HEK293 (cell line): Measurements from ENCODE around the gene TOM1.
A peak's percentile ranks its signal among the peaks of the same experiment; 100 is the strongest.

Experiments
- BCL11A ChIP-seq: fragments of 450-650 bp; formaldehyde crosslinking; IDR thresholded peaks from 2 replicates; pipeline ENCODE4 v1.5.1; 2016; ENCODE audit warnings: low read depth, missing biosample characterization, missing genetic modification characterization
- EGR2 ChIP-seq: fragments of 450-650 bp; formaldehyde crosslinking; IDR thresholded peaks from 2 replicates; pipeline ENCODE4 v1.5.1; 2016; ENCODE audit warnings: low read depth, missing biosample characterization, missing genetic modification characterization
- GLIS1 ChIP-seq: fragments of 450-650 bp; formaldehyde crosslinking; IDR thresholded peaks from 2 replicates; pipeline ENCODE4 v1.5.1; 2016; ENCODE audit warnings: missing biosample characterization, missing genetic modification characterization
- MZF1 ChIP-seq: fragments of 450-650 bp; formaldehyde crosslinking; IDR thresholded peaks from 2 replicates; pipeline ENCODE4 v1.5.1; 2017; ENCODE audit warnings: missing biosample characterization, missing genetic modification characterization, borderline replicate concordance
- OVOL3 ChIP-seq: fragments of 450-650 bp; formaldehyde crosslinking; IDR thresholded peaks from 2 replicates; pipeline ENCODE4 v1.5.1; 2016; ENCODE audit warnings: missing biosample characterization, missing genetic modification characterization
- PRDM10 ChIP-seq: fragments of 450-650 bp; formaldehyde crosslinking; IDR thresholded peaks from 2 replicates; pipeline ENCODE4 v1.5.1; 2016; ENCODE audit warnings: missing biosample characterization, missing genetic modification characterization
- ZBTB44 ChIP-seq: fragments of 450-650 bp; IDR thresholded peaks from 2 replicates; pipeline ENCODE4 v1.5.1; 2018; ENCODE audit warnings: missing biosample characterization, mild to moderate bottlenecking, missing genetic modification characterization
- ZIC2 ChIP-seq: fragments of 450-650 bp; formaldehyde crosslinking; IDR thresholded peaks from 2 replicates; pipeline ENCODE4 v1.5.1; 2016; ENCODE audit warnings: missing biosample characterization, missing genetic modification characterization
- ZNF10 ChIP-seq: fragments of 450-650 bp; formaldehyde crosslinking; IDR thresholded peaks from 2 replicates; pipeline ENCODE4 v1.5.1; 2017; ENCODE audit warnings: missing biosample characterization, missing genetic modification characterization
- ZNF132 ChIP-seq: fragments of 450-650 bp; formaldehyde crosslinking; IDR thresholded peaks from 2 replicates; pipeline ENCODE4 v1.5.1; 2017; ENCODE audit warnings: missing biosample characterization, missing genetic modification characterization, borderline replicate concordance
- ZNF138 ChIP-seq: fragments of 450-650 bp; formaldehyde crosslinking; IDR thresholded peaks from 2 replicates; pipeline ENCODE4 v1.5.1; 2016; ENCODE audit warnings: missing biosample characterization, missing genetic modification characterization, borderline replicate concordance
- ZNF155 ChIP-seq: fragments of 450-650 bp; formaldehyde crosslinking; IDR thresholded peaks from 2 replicates; pipeline ENCODE4 v1.5.1; 2016; ENCODE audit warnings: missing biosample characterization, missing genetic modification characterization
- ZNF2 ChIP-seq: fragments of 450-650 bp; formaldehyde crosslinking; IDR thresholded peaks from 2 replicates; pipeline ENCODE4 v1.5.1; 2016; ENCODE audit warnings: missing biosample characterization, missing genetic modification characterization
- ZNF239 ChIP-seq: fragments of 450-650 bp; formaldehyde crosslinking; IDR thresholded peaks from 2 replicates; pipeline ENCODE4 v1.5.1; 2016; ENCODE audit warnings: missing biosample characterization, missing genetic modification characterization
- ZNF24 ChIP-seq: fragments of 450-650 bp; formaldehyde crosslinking; IDR thresholded peaks from 2 replicates; pipeline ENCODE4 v1.5.1; 2016; ENCODE audit warnings: missing biosample characterization, missing genetic modification characterization
- ZNF341 ChIP-seq: fragments of 450-650 bp; formaldehyde crosslinking; IDR thresholded peaks from 2 replicates; pipeline ENCODE4; 2016; ENCODE audit warnings: low read depth, missing biosample characterization, missing genetic modification characterization
- ZNF423 ChIP-seq: fragments of 450-650 bp; formaldehyde crosslinking; IDR thresholded peaks from 2 replicates; pipeline ENCODE4 v1.5.1; 2016; ENCODE audit warnings: missing biosample characterization, missing genetic modification characterization
- ZNF501 ChIP-seq: fragments of 450-650 bp; formaldehyde crosslinking; IDR thresholded peaks from 2 replicates; pipeline ENCODE4 v1.5.1; 2016; ENCODE audit warnings: missing biosample characterization, missing genetic modification characterization
- ZNF548 ChIP-seq: fragments of 450-650 bp; formaldehyde crosslinking; IDR thresholded peaks from 2 replicates; pipeline ENCODE4 v1.5.1; 2016; ENCODE audit warnings: missing biosample characterization, missing genetic modification characterization
- ZNF558 ChIP-seq: fragments of 450-650 bp; formaldehyde crosslinking; IDR thresholded peaks from 2 replicates; pipeline ENCODE4 v1.5.1; 2016; ENCODE audit warnings: missing biosample characterization, missing genetic modification characterization
- ZNF560 ChIP-seq: fragments of 450-650 bp; formaldehyde crosslinking; IDR thresholded peaks from 2 replicates; pipeline ENCODE4 v1.5.1; 2017; ENCODE audit warnings: missing biosample characterization, missing genetic modification characterization, borderline replicate concordance
- ZNF610 ChIP-seq: fragments of 450-650 bp; formaldehyde crosslinking; IDR thresholded peaks from 2 replicates; pipeline ENCODE4 v1.5.1; 2016; ENCODE audit warnings: missing biosample characterization, missing genetic modification characterization, borderline replicate concordance
- ZNF626 ChIP-seq: fragments of 450-650 bp; sonication (Bioruptor Pico); formaldehyde crosslinking; IDR thresholded peaks from 2 replicates; pipeline ENCODE4 v1.5.1; 2018; ENCODE audit warnings: missing biosample characterization, missing genetic modification characterization, inconsistent platforms
- ZNF654 ChIP-seq: fragments of 450-650 bp; formaldehyde crosslinking; IDR thresholded peaks from 2 replicates; pipeline ENCODE4 v1.5.1; 2016; ENCODE audit warnings: low read depth, missing biosample characterization, missing genetic modification characterization
- ZNF792 ChIP-seq: fragments of 450-650 bp; formaldehyde crosslinking; IDR thresholded peaks from 2 replicates; pipeline ENCODE4 v1.5.1; 2016; ENCODE audit warnings: missing biosample characterization, missing genetic modification characterization
- ZSCAN16 ChIP-seq: fragments of 450-650 bp; formaldehyde crosslinking; IDR thresholded peaks from 2 replicates; pipeline ENCODE4 v1.5.1; 2016; ENCODE audit warnings: missing biosample characterization, missing genetic modification characterization
- TF ChIP-seq, protein P1 (sequence below): fragments of 450-650 bp; formaldehyde crosslinking; IDR thresholded peaks from 2 replicates; pipeline ENCODE4 v1.5.1; 2016; ENCODE audit warnings: missing biosample characterization, missing genetic modification characterization
- TF ChIP-seq, protein P2 (sequence below): fragments of 450-650 bp; formaldehyde crosslinking; IDR thresholded peaks from 2 replicates; pipeline ENCODE4 v1.5.1; 2016; ENCODE audit warnings: missing biosample characterization, missing genetic modification characterization
- TF ChIP-seq, protein P3 (sequence below): fragments of 450-650 bp; formaldehyde crosslinking; IDR thresholded peaks from 2 replicates; pipeline ENCODE4 v1.5.1; 2017; ENCODE audit warnings: missing biosample characterization, missing genetic modification characterization

Gene TOM1

DNA sequence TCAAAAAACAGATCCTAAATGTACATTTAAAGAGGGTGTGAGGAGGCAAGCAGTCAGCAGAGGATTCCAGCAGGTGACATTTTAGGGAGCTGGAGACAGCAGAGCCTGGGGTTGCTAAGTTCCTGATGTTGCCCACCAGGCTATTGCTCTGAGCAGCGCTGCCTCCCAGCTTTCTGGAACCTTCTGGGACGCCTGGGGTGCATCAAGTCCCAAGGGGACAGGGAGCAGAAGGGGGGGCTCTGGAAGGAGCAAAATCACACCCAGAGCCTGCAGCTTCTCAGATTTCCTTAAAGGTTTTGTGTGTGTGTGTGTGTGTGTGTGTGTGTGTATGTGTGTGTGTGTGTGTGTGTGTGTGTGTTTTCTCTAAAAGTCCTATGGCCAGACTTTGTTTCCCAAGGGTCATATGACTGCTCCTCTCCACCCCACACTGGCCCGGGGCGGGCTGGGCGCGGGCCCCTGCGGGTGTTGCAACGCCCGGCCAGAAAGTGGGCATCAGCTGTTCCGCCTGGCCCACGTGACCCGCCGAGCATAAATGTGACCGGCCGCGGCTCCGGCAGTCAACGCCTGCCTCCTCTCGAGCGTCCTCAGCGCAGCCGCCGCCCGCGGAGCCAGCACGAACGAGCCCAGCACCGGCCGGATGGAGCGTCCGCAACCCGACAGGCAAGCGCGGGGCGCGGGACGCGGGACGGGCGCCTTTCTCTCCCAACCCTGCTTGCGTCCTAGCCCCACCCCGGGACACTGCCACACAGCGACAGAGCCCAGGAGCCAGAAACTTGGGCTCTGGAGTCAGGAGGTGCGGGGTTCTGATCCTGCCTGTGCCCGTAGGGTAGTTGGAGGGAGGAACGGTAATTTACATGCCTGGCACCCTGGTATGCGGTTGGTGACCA lies 81.1 kb downstream of the TOM1 start, which contains the start of gene HMOX1 (continued):
- TF ChIP-seq, protein P1, sequence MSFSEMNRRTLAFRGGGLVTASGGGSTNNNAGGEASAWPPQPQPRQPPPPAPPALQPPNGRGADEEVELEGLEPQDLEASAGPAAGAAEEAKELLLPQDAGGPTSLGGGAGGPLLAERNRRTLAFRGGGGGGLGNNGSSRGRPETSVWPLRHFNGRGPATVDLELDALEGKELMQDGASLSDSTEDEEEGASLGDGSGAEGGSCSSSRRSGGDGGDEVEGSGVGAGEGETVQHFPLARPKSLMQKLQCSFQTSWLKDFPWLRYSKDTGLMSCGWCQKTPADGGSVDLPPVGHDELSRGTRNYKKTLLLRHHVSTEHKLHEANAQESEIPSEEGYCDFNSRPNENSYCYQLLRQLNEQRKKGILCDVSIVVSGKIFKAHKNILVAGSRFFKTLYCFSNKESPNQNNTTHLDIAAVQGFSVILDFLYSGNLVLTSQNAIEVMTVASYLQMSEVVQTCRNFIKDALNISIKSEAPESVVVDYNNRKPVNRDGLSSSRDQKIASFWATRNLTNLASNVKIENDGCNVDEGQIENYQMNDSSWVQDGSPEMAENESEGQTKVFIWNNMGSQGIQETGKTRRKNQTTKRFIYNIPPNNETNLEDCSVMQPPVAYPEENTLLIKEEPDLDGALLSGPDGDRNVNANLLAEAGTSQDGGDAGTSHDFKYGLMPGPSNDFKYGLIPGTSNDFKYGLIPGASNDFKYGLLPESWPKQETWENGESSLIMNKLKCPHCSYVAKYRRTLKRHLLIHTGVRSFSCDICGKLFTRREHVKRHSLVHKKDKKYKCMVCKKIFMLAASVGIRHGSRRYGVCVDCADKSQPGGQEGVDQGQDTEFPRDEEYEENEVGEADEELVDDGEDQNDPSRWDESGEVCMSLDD = peak; percentile 24
- TF ChIP-seq ZNF610 (tag by site-specific recombination) = 0 out of 2 replicates have a peak, but pooled peaks have one; percentile 60
- TF ChIP-seq BCL11A (tag by site-specific recombination) = peak; percentile 91
- no peak for TF ChIP-seq ZNF792 (tag by site-specific recombination)
- no peak for TF ChIP-seq ZNF132 (tag by site-specific recombination)
- TF ChIP-seq ZNF138 (tag by site-specific recombination) = no peak
- TF ChIP-seq, protein P2, sequence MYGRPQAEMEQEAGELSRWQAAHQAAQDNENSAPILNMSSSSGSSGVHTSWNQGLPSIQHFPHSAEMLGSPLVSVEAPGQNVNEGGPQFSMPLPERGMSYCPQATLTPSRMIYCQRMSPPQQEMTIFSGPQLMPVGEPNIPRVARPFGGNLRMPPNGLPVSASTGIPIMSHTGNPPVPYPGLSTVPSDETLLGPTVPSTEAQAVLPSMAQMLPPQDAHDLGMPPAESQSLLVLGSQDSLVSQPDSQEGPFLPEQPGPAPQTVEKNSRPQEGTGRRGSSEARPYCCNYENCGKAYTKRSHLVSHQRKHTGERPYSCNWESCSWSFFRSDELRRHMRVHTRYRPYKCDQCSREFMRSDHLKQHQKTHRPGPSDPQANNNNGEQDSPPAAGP = peak; percentile 64; the same call in 1 of the 2 replicates
- TF ChIP-seq ZIC2 (tag by site-specific recombination) = no peak
- no peak for TF ChIP-seq ZNF654
- TF ChIP-seq ZNF423 (tag by site-specific recombination) = no peak
- TF ChIP-seq EGR2 = peak; percentile 66
- TF ChIP-seq ZNF24 (tag by site-specific recombination) = peak; percentile 26; the same call in 1 of the 2 replicates
- TF ChIP-seq ZNF2 (tag by site-specific recombination) = peak; percentile 52
- no peak; the same call in 1 of the 2 replicates for TF ChIP-seq ZNF501 (tag by site-specific recombination)
- no peak for TF ChIP-seq ZNF558
- TF ChIP-seq ZNF548 (tag by site-specific recombination) = no peak
- TF ChIP-seq ZNF626 (tag by site-specific recombination) = no peak
- no peak for TF ChIP-seq ZBTB44
- TF ChIP-seq GLIS1 (tag by site-specific recombination) = peak; percentile 28; the same call in 1 of the 2 replicates
- no peak for TF ChIP-seq ZNF10 (tag by site-specific recombination)
- TF ChIP-seq OVOL3 (tag by site-specific recombination) = 0 out of 2 replicates have a peak, but pooled peaks have one; percentile 27
- peak; percentile 47 for TF ChIP-seq PRDM10
- TF ChIP-seq ZNF341 = peak; percentile 91
- no peak for TF ChIP-seq ZNF560 (tag by site-specific recombination)
- TF ChIP-seq, protein P3, sequence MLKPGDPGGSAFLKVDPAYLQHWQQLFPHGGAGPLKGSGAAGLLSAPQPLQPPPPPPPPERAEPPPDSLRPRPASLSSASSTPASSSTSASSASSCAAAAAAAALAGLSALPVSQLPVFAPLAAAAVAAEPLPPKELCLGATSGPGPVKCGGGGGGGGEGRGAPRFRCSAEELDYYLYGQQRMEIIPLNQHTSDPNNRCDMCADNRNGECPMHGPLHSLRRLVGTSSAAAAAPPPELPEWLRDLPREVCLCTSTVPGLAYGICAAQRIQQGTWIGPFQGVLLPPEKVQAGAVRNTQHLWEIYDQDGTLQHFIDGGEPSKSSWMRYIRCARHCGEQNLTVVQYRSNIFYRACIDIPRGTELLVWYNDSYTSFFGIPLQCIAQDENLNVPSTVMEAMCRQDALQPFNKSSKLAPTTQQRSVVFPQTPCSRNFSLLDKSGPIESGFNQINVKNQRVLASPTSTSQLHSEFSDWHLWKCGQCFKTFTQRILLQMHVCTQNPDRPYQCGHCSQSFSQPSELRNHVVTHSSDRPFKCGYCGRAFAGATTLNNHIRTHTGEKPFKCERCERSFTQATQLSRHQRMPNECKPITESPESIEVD (tag by site-specific recombination) = no peak
- TF ChIP-seq ZNF155 (tag by site-specific recombination) = no peak
- no peak for TF ChIP-seq ZSCAN16
- no peak for TF ChIP-seq MZF1
- TF ChIP-seq ZNF239 (tag by site-specific recombination) = no peak
